ENCODE measurements around the gene REXO2.

DNA sequence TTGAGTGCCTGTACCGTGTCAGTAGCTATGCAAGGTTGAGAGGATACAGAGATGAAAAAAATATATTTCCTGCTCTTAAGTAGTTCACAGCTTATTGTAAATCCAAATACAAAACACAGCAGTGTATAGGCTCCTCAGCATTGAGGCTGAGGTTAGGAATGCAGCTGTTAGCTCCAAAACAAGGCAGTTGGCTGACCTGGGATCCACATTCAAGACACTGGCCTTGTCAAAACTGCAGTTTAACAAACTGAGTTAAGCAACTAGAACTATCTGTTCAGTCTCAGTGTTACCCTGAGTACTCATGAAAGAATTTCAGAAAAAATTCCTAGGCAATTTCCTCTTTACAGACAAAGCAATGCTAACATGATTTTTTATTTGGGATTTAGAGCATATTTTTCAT lies 42.8 kb downstream of the REXO2 start:
- TF ChIP-seq, protein P1, sequence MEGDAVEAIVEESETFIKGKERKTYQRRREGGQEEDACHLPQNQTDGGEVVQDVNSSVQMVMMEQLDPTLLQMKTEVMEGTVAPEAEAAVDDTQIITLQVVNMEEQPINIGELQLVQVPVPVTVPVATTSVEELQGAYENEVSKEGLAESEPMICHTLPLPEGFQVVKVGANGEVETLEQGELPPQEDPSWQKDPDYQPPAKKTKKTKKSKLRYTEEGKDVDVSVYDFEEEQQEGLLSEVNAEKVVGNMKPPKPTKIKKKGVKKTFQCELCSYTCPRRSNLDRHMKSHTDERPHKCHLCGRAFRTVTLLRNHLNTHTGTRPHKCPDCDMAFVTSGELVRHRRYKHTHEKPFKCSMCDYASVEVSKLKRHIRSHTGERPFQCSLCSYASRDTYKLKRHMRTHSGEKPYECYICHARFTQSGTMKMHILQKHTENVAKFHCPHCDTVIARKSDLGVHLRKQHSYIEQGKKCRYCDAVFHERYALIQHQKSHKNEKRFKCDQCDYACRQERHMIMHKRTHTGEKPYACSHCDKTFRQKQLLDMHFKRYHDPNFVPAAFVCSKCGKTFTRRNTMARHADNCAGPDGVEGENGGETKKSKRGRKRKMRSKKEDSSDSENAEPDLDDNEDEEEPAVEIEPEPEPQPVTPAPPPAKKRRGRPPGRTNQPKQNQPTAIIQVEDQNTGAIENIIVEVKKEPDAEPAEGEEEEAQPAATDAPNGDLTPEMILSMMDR (IDR thresholded peaks at IDR 0.05): no peak
- TF ChIP-seq POLR2A (IDR thresholded peaks at IDR 0.05): no peak
